ENCODE data around the gene CTDSPL.

The CTDSPL gene

DNA sequence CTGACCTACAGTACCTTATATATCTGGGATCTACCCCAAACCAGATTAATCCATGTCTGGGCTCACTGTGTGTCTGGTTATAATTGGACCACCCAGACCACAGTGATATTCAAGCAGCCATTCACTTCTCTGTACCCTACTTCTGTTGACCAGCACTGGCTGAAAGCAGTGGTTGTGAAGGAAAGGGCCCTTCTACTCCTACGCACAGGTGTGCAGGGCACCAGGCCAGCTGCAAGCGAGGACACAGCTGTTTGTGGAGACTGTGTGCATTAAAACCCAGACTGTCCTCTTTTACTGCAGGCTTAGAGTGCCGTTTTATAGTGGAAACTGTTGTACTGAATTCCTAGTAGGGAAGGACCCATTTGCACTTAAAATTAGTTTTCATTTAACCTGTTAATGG lies 29.5 kb downstream of the CTDSPL start (continued):
- TF ChIP-seq ZSCAN18 (tag by site-specific recombination; IDR thresholded peaks at IDR 0.05) (no peak), ZNF248 (tag by site-specific recombination; IDR thresholded peaks at IDR 0.05) (no peak), ZNF10 (tag by site-specific recombination; IDR thresholded peaks at IDR 0.05) (no peak), GLIS1 (tag by site-specific recombination; IDR thresholded peaks at IDR 0.05) (no peak), ZNF114 (tag by site-specific recombination; IDR thresholded peaks at IDR 0.05) (no peak), ZNF423 (tag by site-specific recombination; IDR thresholded peaks at IDR 0.05) (no peak)

DNA sequence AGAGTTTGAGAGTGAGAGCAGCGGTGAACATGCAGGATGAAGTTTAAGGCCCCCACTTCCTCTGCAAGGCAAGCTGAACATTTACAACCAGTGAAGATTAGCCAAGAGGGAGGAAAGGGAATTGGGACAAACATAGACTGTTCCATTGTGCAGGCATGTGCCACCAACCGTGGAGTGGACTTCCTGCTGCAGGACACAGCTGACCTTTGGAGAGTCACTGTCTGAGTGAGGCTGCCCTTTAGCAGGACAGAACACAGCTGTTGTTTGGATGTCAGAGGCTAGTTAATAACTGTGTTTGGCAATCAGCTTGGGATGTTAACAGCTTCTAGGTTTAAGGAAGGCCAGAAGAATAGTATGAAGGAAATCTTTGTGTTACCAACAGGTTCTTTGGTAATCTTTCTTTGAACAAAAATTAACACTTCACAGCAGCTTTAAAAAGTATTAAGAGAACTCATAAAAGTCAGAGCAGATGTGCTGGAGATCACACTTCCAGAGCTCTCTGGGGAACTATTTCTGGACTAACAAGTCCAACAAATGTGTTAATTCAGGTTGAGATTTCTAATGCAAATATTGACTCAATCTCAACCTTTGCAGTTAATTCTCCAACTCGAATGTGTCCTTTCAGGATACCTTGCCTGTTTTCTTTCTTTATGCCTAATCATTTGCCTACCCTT lies 31.4 kb downstream of the CTDSPL start:
- ChIA-PET CTCF (no interaction called here), POLR2A (interaction anchor here (1.1 kb wide), 1 partner anchor 14 kb away, joined by 3 read pairs; no protein-coding TSS in a partner anchor)
- TF ChIP-seq GLI2 (tag by site-specific recombination; IDR thresholded peaks at IDR 0.05; ENCODE audit: borderline replicate concordance, low read depth) (no peak), ZNF791 (tag by site-specific recombination; IDR thresholded peaks at IDR 0.05) (no peak), MYNN (tag by site-specific recombination; IDR thresholded peaks at IDR 0.05; ENCODE audit: borderline replicate concordance) (no peak), ZNF335 (tag by site-specific recombination; conservative IDR thresholded peaks at IDR 0.05) (no peak), ZBTB1 (tag by site-specific recombination; IDR thresholded peaks at IDR 0.05) (no peak), ZNF830 (tag by site-specific recombination; IDR thresholded peaks at IDR 0.05; ENCODE audit: low read depth) (no peak), ZNF776 (tag by site-specific recombination; IDR thresholded peaks at IDR 0.05; ENCODE audit: borderline replicate concordance) (no peak), ZNF76 (tag by site-specific recombination; IDR thresholded peaks at IDR 0.05; ENCODE audit: borderline replicate concordance, low read depth) (no peak), ZNF704 (tag by site-specific recombination; IDR thresholded peaks at IDR 0.05) (no peak), ZNF677 (tag by site-specific recombination; IDR thresholded peaks at IDR 0.05) (no peak), ZNF146 (tag by site-specific recombination; IDR thresholded peaks at IDR 0.05) (no peak), ZFP41 (tag by site-specific recombination; IDR thresholded peaks at IDR 0.05; ENCODE audit: borderline replicate concordance) (no peak), KLF9 (tag by site-specific recombination; IDR thresholded peaks at IDR 0.05; ENCODE audit: low read depth) (no peak), ZNF274 (IDR thresholded peaks at IDR 0.05; ENCODE audit: low read length) (no peak), ZNF274 (tag by site-specific recombination; IDR thresholded peaks at IDR 0.05; ENCODE audit: borderline replicate concordance) (no peak)
- TF ChIP-seq, protein P1, sequence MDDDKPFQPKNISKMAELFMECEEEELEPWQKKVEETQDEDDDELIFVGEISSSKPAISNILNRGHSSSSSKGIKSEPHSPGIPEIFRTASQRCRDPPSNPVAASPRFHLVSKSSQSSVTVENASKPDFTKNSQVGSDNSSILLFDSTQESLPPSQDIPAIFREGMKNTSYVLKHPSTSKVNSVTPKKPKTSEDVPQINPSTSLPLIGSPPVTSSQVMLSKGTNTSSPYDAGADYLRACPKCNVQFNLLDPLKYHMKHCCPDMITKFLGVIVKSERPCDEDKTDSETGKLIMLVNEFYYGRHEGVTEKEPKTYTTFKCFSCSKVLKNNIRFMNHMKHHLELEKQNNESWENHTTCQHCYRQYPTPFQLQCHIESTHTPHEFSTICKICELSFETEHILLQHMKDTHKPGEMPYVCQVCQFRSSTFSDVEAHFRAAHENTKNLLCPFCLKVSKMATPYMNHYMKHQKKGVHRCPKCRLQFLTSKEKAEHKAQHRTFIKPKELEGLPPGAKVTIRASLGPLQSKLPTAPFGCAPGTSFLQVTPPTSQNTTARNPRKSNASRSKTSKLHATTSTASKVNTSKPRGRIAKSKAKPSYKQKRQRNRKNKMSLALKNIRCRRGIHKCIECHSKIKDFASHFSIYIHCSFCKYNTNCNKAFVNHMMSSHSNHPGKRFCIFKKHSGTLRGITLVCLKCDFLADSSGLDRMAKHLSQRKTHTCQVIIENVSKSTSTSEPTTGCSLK (tag by site-specific recombination; IDR thresholded peaks at IDR 0.05): no peak
- TF ChIP-seq, protein P2, sequence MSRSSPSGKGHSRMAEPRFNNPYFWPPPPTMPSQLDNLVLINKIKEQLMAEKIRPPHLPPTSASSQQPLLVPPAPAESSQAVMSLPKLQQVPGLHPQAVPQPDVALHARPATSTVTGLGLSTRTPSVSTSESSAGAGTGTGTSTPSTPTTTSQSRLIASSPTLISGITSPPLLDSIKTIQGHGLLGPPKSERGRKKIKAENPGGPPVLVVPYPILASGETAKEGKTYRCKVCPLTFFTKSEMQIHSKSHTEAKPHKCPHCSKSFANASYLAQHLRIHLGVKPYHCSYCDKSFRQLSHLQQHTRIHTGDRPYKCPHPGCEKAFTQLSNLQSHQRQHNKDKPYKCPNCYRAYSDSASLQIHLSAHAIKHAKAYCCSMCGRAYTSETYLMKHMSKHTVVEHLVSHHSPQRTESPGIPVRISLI (tag by site-specific recombination; IDR thresholded peaks at IDR 0.05): no peak
- Histone ChIP-seq H3K4me1 (ENCODE audit: control insufficient read depth, insufficient read depth, low read length) (peaks cover 4% of the 10 kb centered on the region; the same call in 1 of the 2 replicates), H3K4me3 (ENCODE audit: low read depth, low read length) (no peak overlapping the region), H3K36me3 (ENCODE audit: control insufficient read depth in 2 of 2, insufficient read depth in 1 of 2, low read length in 2 of 2) (no peaks in the 10 kb centered on the region), H3K27ac (ENCODE audit: extremely low read depth, low read depth, low read length) (no peak overlapping the region), H3K9me3 (ENCODE audit: control insufficient read depth, insufficient read depth, low read depth, low read length) (no peaks in the 10 kb centered on the region)
